GM12801 (cell line): Measurements from ENCODE around the gene GPC4.

Experiments used
- TF ChIP-seq, protein P1 (sequence below): IDR thresholded peaks from one replicate; pipeline ENCODE4 v1.5.1; 2011; ENCODE audit warnings: control low read depth; ENCODE audit not compliant: insufficient read length; ENCODE audit errors: extremely low read depth

Gene GPC4

DNA sequence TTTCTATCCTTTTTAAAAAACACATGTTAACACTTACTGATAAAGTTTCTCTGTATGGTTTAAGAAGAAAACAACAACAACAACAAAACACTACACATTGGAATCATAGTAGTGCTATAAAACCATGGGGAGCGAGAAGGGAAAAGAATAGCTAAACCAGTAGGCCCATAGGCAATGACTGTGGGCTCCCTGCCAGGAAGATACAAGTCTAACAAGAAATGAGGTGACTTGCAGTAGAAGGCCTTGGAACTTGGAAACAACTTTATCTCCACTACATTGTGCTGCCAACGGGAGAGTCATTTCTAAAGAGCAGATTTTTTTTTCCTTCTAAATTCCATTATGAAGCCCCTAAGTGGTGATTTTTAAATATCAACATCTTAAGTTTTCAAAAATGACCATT lies 78.0 kb downstream of the GPC4 start:
- TF ChIP-seq, protein P1, sequence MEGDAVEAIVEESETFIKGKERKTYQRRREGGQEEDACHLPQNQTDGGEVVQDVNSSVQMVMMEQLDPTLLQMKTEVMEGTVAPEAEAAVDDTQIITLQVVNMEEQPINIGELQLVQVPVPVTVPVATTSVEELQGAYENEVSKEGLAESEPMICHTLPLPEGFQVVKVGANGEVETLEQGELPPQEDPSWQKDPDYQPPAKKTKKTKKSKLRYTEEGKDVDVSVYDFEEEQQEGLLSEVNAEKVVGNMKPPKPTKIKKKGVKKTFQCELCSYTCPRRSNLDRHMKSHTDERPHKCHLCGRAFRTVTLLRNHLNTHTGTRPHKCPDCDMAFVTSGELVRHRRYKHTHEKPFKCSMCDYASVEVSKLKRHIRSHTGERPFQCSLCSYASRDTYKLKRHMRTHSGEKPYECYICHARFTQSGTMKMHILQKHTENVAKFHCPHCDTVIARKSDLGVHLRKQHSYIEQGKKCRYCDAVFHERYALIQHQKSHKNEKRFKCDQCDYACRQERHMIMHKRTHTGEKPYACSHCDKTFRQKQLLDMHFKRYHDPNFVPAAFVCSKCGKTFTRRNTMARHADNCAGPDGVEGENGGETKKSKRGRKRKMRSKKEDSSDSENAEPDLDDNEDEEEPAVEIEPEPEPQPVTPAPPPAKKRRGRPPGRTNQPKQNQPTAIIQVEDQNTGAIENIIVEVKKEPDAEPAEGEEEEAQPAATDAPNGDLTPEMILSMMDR: no peak

DNA sequence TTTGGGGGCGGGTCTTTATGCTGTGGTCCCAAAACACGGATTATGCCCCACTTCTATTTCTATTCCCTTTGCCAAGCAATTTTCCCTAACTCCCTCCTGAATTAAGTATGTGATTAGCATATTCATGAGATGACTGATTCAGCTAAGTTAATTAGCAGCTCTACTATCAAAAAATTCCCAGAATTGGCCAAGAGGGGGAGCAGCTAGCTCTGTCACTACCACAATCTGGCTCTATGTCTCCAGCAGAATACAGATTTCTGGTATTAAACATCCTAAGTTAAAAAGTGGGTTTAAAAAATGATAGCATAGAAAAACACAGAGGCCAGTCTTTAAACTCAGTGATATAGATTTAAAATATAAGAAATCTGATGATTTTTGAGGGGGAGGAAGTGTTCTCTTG lies 80.3 kb downstream of the GPC4 start:
- TF ChIP-seq, protein P1: no peak

DNA sequence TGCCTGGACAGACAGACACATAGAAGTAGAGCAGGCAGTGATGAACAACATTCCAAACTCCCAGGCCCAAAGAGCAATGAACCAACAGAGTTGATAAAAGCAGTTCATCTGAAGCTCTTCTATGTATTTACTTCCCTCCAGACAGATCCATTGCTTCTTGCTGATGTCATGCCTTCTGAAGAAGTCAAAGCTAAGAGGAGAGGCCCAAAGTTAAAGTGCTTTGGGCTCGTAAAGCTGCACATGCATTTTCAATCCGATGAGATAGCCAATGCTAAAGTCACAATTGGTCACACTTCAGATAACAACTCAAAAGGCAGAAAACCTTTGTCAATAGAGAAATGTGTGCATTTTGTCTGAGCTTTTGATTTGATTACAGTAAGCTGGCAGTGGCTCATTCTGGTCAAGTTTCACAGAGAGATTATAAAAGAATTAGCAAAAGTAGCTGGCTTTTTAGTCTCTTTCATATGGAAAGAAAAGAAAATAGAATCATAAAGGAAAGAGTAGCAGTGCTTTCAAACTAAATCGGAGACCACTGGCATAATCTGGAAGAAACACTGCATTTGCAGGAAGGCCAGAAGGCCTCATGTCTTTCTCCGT lies 82.0 kb downstream of the GPC4 start:
- TF ChIP-seq, protein P1: no peak

DNA sequence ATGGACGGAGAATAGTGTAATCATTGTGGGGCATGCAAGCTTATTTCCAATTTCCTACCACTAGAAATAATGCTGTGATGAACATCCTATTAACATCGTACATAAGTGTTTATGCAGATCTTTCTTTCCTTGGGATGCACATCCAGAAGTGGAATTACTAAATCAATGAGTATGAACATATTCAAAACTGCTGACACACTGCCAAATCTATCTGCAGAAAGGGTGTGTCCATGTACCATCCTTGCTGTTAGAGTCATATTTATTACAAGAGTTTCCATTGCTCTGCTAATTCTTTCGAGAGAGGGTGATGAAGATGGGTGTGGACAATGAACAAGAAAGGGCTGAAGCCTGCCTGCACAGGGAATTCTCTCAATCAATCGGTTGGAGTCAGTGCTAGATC lies 82.6 kb downstream of the GPC4 start:
- TF ChIP-seq, protein P1: no peak

DNA sequence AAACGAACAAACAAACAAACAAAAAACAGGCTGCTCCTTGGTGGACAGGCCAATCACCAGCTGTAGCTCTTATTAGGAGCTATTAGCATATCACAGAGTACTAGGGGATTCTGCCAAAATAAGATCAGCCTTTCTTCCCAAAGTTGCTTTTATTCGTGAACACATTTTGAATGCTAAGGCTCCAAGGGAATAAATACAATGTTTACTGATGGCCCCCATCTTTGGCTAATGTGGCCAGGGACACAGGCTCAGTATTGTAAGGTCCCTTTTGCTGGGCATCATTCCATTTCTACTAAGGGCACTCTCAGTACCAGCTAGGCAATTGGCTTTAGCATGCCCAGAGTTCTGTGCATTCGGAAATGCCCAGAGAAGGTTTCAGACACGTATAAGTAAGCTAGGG lies 84.3 kb downstream of the GPC4 start:
- TF ChIP-seq, protein P1: no peak

DNA sequence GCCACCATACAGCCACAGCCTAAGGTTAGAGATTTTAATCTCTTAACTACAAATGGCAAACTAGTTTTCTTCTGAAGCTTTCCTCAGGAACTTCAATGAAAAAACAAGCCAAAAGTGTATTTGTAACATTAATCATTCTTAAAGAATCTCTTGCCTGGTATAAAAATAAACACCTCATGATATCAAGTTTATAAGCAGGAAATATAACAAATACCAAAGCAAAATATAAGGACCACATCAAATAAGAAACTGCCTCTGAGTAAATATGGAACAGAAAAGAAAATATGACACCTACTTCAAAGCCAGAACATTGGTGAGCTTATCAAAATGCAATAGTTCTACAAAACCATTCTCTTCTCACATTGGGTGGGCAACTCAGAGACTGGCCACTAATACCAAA lies 89.9 kb downstream of the GPC4 start:
- TF ChIP-seq, protein P1: no peak

DNA sequence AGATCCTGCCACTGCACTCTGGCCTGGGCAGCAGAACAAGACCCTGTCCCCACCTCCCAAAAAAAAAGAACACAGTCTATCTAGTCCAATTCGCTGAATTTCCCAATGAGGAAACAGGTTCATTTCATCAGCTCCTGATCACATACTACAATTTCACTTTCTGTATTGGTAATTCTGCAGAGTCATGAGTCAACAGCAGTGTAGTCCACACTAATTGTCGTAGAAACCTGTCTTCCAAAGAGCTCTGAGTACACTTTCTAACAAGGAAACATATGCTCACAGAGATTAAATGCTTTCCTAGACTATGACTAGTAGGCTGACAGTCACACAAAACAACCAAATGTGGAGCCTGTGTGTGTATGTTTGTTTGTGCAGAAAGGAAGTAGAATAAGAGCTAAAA lies 91.9 kb downstream of the GPC4 start:
- TF ChIP-seq, protein P1: no peak

DNA sequence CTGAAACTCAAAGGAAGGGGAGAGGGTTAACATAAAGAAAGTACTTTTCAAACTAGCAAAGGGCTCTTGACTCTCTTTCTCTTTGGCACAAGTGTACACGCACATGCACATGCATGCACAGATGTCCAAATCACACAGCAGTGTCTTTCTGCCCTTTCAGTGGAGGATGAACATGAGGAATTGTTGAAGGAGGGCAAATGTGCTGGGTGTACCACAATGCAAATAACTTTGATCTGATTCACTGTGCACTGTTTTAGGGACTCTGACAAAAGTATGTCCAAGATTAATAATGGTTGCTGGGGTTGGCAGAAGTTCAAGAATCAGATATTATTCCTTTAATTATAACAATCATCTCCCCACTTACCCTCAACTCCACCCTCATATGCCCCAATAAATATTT lies 93.8 kb downstream of the GPC4 start:
- TF ChIP-seq, protein P1: no peak
